Measurements from ENCODE around the gene B4GALNT3.

Gene B4GALNT3

DNA sequence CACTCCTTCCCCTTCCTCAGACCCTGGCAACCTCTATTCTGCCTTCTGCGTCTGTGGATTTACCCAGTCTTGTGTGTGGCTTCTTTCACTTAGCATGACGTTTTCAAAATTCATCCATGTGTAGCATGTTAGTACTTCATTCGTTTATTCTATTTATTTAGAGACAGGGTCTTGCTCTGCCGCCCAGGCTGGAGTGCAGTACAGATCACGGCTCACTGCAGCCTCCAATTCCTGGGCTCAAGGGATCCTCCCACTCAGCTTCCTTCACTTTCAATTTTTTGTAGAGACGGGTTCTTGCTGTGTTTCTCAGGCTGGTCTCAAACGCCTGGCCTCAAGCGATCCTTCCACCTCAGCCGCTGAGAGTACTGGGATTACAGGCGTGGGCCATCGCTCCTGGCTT lies 37.0 kb downstream of the B4GALNT3 start:
- H3K4me3 ChIP-seq (replicated peaks; ENCODE audit: low read depth, low read length), result no peak overlapping the region
- TF ChIP-seq, protein P1, sequence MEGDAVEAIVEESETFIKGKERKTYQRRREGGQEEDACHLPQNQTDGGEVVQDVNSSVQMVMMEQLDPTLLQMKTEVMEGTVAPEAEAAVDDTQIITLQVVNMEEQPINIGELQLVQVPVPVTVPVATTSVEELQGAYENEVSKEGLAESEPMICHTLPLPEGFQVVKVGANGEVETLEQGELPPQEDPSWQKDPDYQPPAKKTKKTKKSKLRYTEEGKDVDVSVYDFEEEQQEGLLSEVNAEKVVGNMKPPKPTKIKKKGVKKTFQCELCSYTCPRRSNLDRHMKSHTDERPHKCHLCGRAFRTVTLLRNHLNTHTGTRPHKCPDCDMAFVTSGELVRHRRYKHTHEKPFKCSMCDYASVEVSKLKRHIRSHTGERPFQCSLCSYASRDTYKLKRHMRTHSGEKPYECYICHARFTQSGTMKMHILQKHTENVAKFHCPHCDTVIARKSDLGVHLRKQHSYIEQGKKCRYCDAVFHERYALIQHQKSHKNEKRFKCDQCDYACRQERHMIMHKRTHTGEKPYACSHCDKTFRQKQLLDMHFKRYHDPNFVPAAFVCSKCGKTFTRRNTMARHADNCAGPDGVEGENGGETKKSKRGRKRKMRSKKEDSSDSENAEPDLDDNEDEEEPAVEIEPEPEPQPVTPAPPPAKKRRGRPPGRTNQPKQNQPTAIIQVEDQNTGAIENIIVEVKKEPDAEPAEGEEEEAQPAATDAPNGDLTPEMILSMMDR (IDR thresholded peaks at IDR 0.05; ENCODE audit: low read length, missing control alignments), result no peak
- no peak for DNase-seq (ENCODE audit: low read depth)

- no peak for DNase-seq (ENCODE audit: low read depth)
- TF ChIP-seq, protein P1 (IDR thresholded peaks at IDR 0.05; ENCODE audit: low read length, missing control alignments), result no peak
- H3K4me3 ChIP-seq (replicated peaks; ENCODE audit: low read depth, low read length), result no peak overlapping the region
Measured at GRCh38 chr12:497501-498160, 37.9 kb downstream of the B4GALNT3 start.

- DNase-seq (ENCODE audit: low read depth), result peak; percentile 44
- H3K4me3 ChIP-seq (replicated peaks; ENCODE audit: low read depth, low read length), result no peak overlapping the region
- TF ChIP-seq, protein P1 (IDR thresholded peaks at IDR 0.05; ENCODE audit: low read length, missing control alignments), result peak; percentile 23
Measured at GRCh38 chr12:499837-500458, 40.2 kb downstream of the B4GALNT3 start.

DNA sequence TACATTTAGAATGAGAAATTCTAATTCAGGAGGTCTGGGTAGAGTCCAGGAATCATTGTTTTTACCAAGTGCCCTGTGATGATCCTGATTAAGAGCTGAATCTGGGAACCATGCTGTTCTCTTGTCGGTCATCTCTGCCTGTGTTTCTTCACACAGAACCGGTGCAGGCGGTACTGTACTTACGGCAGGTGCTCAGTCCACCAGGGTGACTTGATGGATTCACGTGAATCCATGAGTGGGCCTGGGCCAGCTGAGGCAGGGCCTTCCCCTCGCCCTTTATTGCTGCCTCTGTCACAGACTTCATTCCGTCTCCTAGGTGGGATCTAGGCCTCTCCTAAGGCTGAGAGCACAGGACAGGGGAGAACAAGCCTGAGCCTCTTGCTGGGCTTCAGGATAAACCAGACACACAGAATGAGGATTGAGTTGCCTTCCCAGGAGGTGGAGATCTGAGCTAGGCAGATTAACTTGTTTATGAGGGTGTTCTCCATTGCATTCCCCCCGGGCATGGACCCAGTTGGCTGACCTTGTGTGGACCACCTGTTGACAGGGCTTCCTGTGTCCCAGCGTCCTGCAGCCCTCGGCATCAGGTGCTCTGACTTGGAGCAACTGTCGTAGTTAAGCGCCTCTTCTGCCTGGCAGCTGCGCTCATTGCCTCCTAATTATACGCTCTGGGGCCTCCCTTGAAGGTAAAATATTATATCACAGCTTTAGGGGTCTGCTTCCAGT lies 42.1 kb downstream of the B4GALNT3 start:
- no peak overlapping the region for H3K4me3 ChIP-seq (replicated peaks; ENCODE audit: low read depth, low read length)
- TF ChIP-seq, protein P1 (IDR thresholded peaks at IDR 0.05; ENCODE audit: low read length, missing control alignments), result no peak
- no peak for DNase-seq (ENCODE audit: low read depth)

DNA sequence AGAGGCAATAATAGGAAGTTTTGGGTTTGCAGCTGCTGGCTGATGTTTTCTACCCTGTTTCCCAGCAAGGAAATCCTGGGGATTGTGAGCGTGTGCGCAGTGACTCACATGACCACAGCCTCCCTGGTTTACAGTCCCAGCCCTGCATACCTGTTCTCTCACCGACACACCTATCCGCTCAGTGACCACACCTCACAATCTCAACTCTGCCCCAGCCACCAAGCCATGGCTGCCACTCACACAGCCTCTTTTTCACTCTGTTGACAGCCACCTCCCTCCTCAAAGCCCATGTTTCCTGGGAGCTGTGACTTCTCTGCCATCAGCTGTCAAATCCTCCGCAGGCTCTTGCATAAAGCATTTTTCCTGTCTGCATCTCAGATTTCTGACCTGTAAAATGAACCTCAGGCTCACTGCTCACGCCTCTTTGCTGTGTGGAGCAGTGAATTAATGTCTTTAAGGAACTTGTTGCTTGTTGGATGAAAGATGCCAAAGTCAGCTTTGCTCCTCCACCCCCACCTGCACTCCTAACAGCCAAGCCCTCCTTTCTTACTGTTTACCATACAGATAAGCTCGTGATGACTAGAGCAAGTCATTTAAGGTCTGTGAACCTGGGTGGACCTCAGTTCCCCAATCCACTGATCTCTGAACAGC lies 43.5 kb downstream of the B4GALNT3 start:
- DNase-seq (ENCODE audit: low read depth), result peak; percentile 20
- TF ChIP-seq, protein P1 (IDR thresholded peaks at IDR 0.05; ENCODE audit: low read length, missing control alignments), result no peak
- no peak overlapping the region for H3K4me3 ChIP-seq (replicated peaks; ENCODE audit: low read depth, low read length)

DNA sequence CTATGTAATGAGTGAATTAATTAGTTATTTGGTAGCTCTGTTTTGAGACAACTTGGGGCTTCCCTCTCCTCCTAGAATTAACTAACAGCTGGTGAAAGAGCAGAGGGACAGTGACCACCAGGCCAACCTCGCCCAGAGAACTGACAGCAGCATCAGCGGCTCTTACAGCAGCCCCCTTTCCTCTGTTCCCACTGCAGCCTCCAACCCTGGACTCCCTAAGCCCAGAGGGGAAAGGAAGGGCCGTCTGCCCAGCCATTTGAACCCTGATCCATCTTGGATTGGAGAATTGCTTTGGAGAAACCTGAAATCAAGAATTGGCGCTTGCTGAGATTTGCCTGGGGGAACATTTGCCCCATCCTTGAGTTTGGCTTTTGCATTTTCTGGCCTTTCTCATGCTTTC lies 45.5 kb downstream of the B4GALNT3 start:
- no peak for DNase-seq (ENCODE audit: low read depth)
- TF ChIP-seq, protein P1 (IDR thresholded peaks at IDR 0.05; ENCODE audit: low read length, missing control alignments), result no peak
- no peak overlapping the region for H3K4me3 ChIP-seq (replicated peaks; ENCODE audit: low read depth, low read length)

All from fibroblast of pulmonary artery (primary cell).